Endothelial cell of umbilical vein (primary cell): ENCODE results near the gene COQ2.

Source experiments
- EZH2 ChIP-seq: IDR thresholded peaks from 2 replicates; pipeline ENCODE4 v1.6.1; 2012; ENCODE audit warnings: borderline replicate concordance, low read depth, mild to moderate bottlenecking, moderate library complexity, low read length, inconsistent platforms; ENCODE audit not compliant: severe bottlenecking
- JUN ChIP-seq: IDR thresholded peaks from 2 replicates; pipeline ENCODE4 v1.6.1; 2011; ENCODE audit warnings: borderline replicate concordance, low read depth; ENCODE audit not compliant: insufficient read length, insufficient read depth
- MYC ChIP-seq: IDR thresholded peaks from one replicate; pipeline ENCODE4 v1.6.1; 2011; ENCODE audit warnings: mild to moderate bottlenecking, low read depth, low read length
- POLR2A ChIP-seq: IDR thresholded peaks from 2 replicates; pipeline ENCODE4 v1.6.1; 2012; ENCODE audit warnings: low read depth, mild to moderate bottlenecking, control low read depth, low read length
- TF ChIP-seq, protein P1 (sequence below), 2 donors: IDR thresholded peaks; 1 replicate in 1 of 2; 2 replicates in 1 of 2; pipeline ENCODE4 v1.5.1; 2011; ENCODE audit warnings: low read length in 2 of 2, mild to moderate bottlenecking in 2 of 2, moderate library complexity in 2 of 2, control low read depth in 1 of 2, inconsistent platforms in 1 of 2, low read depth in 1 of 2; ENCODE audit not compliant: insufficient read depth in 1 of 2; ENCODE audit errors: extremely low read depth in 1 of 2

GRCh38 chr4:83216959-83217683 is 67.5 kb downstream of the COQ2 start:
- TF ChIP-seq POLR2A (no peak), JUN (no peak), EZH2 (no peak), MYC (no peak)
- TF ChIP-seq, protein P1, sequence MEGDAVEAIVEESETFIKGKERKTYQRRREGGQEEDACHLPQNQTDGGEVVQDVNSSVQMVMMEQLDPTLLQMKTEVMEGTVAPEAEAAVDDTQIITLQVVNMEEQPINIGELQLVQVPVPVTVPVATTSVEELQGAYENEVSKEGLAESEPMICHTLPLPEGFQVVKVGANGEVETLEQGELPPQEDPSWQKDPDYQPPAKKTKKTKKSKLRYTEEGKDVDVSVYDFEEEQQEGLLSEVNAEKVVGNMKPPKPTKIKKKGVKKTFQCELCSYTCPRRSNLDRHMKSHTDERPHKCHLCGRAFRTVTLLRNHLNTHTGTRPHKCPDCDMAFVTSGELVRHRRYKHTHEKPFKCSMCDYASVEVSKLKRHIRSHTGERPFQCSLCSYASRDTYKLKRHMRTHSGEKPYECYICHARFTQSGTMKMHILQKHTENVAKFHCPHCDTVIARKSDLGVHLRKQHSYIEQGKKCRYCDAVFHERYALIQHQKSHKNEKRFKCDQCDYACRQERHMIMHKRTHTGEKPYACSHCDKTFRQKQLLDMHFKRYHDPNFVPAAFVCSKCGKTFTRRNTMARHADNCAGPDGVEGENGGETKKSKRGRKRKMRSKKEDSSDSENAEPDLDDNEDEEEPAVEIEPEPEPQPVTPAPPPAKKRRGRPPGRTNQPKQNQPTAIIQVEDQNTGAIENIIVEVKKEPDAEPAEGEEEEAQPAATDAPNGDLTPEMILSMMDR (IDR thresholded peaks at IDR 0.05; ENCODE audit: extremely low read depth in 1 of 2, insufficient read depth in 1 of 2, low read depth in 1 of 2, low read length in 2 of 2): no peak
